Right forelimb (tissue), 1 donor: ENCODE data around the gene NTM.
A peak's percentile ranks its signal among the peaks of the same experiment; 100 is the strongest.

Experiments
- DNase-seq: peaks from one replicate; pipeline ENCODE4 v3.0.0-alpha.2; 2018

NTM gene

GRCh38 chr11:131653260-131653659 is 282.8 kb downstream of the NTM start:
- peak; percentile 13 for DNase-seq

GRCh38 chr11:131654849-131655248 is 284.4 kb downstream of the NTM start:
- DNase-seq, result no peak

- no peak for DNase-seq
Measured at GRCh38 chr11:131656179-131656838, 285.9 kb downstream of the NTM start.

GRCh38 chr11:131656839-131657211 is 286.4 kb downstream of the NTM start:
- no peak for DNase-seq

- DNase-seq, result no peak
Measured at GRCh38 chr11:131658414-131658813, 288.0 kb downstream of the NTM start.

GRCh38 chr11:131658952-131659351 is 288.5 kb downstream of the NTM start:
- DNase-seq, result peak; percentile 23

- peak; percentile 30 for DNase-seq
Measured at GRCh38 chr11:131659931-131660330, 289.5 kb downstream of the NTM start.

- no peak for DNase-seq
Measured at GRCh38 chr11:131661132-131661531, 290.7 kb downstream of the NTM start.

GRCh38 chr11:131662317-131662972 is 292.0 kb downstream of the NTM start:
- DNase-seq, result no peak

- peak; percentile 10 for DNase-seq
Measured at GRCh38 chr11:131662993-131663392, 292.6 kb downstream of the NTM start.

GRCh38 chr11:131663405-131664200 is 293.2 kb downstream of the NTM start:
- peak; percentile 25 for DNase-seq

- DNase-seq, result no peak
Measured at GRCh38 chr11:131664293-131664692, 293.9 kb downstream of the NTM start.

- DNase-seq, result no peak
Measured at GRCh38 chr11:131664816-131665215, 294.4 kb downstream of the NTM start.

GRCh38 chr11:131665344-131665968 is 295.0 kb downstream of the NTM start:
- DNase-seq, result no peak

GRCh38 chr11:131666006-131666405 is 295.6 kb downstream of the NTM start:
- no peak for DNase-seq

- DNase-seq, result no peak
Measured at GRCh38 chr11:131666617-131667016, 296.2 kb downstream of the NTM start.

GRCh38 chr11:131667566-131667965 is 297.2 kb downstream of the NTM start:
- no peak for DNase-seq

GRCh38 chr11:131668500-131669400 is 298.3 kb downstream of the NTM start:
- DNase-seq, result peak; percentile 56

- peak; percentile 30 for DNase-seq
Measured at GRCh38 chr11:131669401-131669780, 299.0 kb downstream of the NTM start.

GRCh38 chr11:131670876-131671275 is 300.5 kb downstream of the NTM start:
- no peak for DNase-seq

- DNase-seq, result no peak
Measured at GRCh38 chr11:131671320-131671719, 300.9 kb downstream of the NTM start.

- no peak for DNase-seq
Measured at GRCh38 chr11:131671734-131672133, 301.3 kb downstream of the NTM start.
